Calu3 (cell line): ENCODE results near the gene DHDDS. TPM values are rescaled to one million over a fixed set of nuclear protein-coding genes. Genes with fewer than 3 reads are reported as not detected.
"Not testable (repeated sequence)": the region's sequence is repeated elsewhere in the genome, so short reads cannot be mapped to it uniquely, and the experiment has no call there.

Experiments
- Bru-seq: library from RNA; stranded (reverse); fragments of 400-500 nt; gene quantifications from one replicate; lab custom pipeline; 2021; lab: Mats Ljungman, UMichigan
- BruChase-seq, 2 experiments: library from RNA; stranded (reverse); fragments of 400-500 nt; gene quantifications; one replicate each; lab custom pipeline; 2021; lab: Mats Ljungman, UMichigan
- BruUV-seq: library from RNA; stranded (reverse); fragments of 400-500 nt; replicated peaks from 2 replicates; lab custom pipeline; 2021; lab: Mats Ljungman, UMichigan
- CTCF ChIA-PET: fragments of 300-600 bp; sonication (Branson Sonifier 250); formaldehyde crosslinking; loops from one replicate; lab custom pipeline; 2022; ENCODE audit warnings: antibody characterized with exemption; lab: Charles Lee
- DNase-seq: peaks from one replicate; pipeline ENCODE4 v3.0.0; 2022
- H3K27ac Mint-ChIP-seq: one replicate; pipeline ENCODE4 v1.8.0; 2022; ENCODE audit warnings: mixed read lengths; ENCODE audit not compliant: unreplicated experiment
- H3K27me3 Mint-ChIP-seq: one replicate; pipeline ENCODE4 v1.8.0; 2022; ENCODE audit warnings: mixed read lengths; ENCODE audit not compliant: unreplicated experiment
- H3K36me3 Mint-ChIP-seq: one replicate; pipeline ENCODE4 v1.8.0; 2022; ENCODE audit warnings: mild to moderate bottlenecking, moderate library complexity, mixed read lengths; ENCODE audit not compliant: insufficient read depth, unreplicated experiment
- H3K4me1 Mint-ChIP-seq: one replicate; pipeline ENCODE4 v1.8.0; 2022; ENCODE audit warnings: mild to moderate bottlenecking, low read depth, mixed read lengths; ENCODE audit not compliant: unreplicated experiment
- H3K4me3 Mint-ChIP-seq: one replicate; pipeline ENCODE4 v1.8.0; 2022; ENCODE audit warnings: mild to moderate bottlenecking, low read depth, moderate library complexity, mixed read lengths; ENCODE audit not compliant: unreplicated experiment
- H3K9me3 Mint-ChIP-seq: one replicate; pipeline ENCODE4 v1.8.0; 2022; ENCODE audit warnings: low read depth, mixed read lengths; ENCODE audit not compliant: unreplicated experiment
- intact Hi-C: fragments of 100-400 bp; cut with micrococcal nuclease; formaldehyde crosslinking; loops from one replicate; pipeline ENCODE4 v1.10.0; 2022; ENCODE audit not compliant: unreplicated experiment
- long read RNA-seq: library from polyadenylated mRNA; stranded (forward); transcript quantifications from one replicate; pipeline ENCODE4 v2.0.0, GENCODE V29; 2022
- total RNA-seq: library from RNA; stranded (reverse); gene quantifications from 2 replicates; pipeline ENCODE4 v1.2.3, GENCODE V29; 2022
- TF ChIP-seq, protein P1 (sequence below): fragments of 200-600 bp; IDR thresholded peaks from one replicate; pipeline ENCODE4 v1.8.0; 2022; ENCODE audit warnings: antibody characterized with exemption; ENCODE audit not compliant: unreplicated experiment

DHDDS gene
- total RNA-seq (32.8 and 42.8 TPM in 2 replicates), Bru-seq, nascent RNA (percentile 69 among the genes with signal in this experiment), BruChase-seq, experiment 1, labeled RNA remaining after a 6-hour chase (percentile 63 among the genes with signal in this experiment), BruChase-seq, experiment 2, labeled RNA remaining after a 2-hour chase (percentile 63 among the genes with signal in this experiment)
- long read RNA-seq, transcript DHDDS-201 (9 exons, 1,403 nt), result major isoform, 8 of 24 reads
- long read RNA-seq, partial matches to known transcripts, result 2 of 24 reads
- long read RNA-seq, other reads (novel, unspliced or antisense), result 10 of 24 reads

DNA sequence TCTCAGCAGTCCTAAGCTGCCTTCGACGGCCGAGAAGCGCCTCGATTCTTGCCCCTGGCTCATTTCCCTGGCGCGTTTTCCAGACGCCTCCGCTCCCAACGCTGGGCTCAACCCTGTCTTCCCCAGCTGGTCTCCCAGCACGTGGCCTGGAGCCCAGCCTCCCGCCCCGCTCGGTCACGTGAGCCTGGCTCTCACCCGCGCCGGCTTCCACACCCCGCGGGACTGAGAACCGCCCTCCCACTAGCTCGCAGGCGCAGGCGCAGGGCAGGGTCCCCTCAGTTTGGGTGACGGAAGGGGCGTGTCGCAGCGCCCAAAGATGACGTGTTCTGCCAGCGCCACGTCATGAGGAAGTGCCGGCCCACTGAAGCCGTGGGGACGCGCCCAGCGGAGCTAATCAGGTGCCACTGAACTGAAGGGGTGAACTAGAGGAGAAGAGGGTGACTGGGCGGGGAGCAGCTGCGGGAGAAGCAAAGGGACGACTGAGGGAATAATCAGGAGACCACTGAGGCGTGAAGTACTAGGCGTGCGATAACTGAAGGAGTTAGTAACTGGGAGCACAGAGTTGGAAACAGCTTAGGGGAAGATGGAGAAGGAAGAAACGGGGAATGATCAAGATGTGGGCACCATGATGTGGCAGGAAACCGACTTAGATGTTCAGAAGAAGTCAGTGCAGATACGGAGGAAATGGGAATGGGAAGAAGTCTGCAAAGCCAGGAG, at the start of gene DHDDS:
Gene DHDDS (plus strand): TSS at position 343 of the 717 bp plus-strand sequence. CDS start 625 bp downstream, outside the sequence.
- Mint-ChIP-seq H3K9me3 (no peaks in the 10 kb centered on the region), H3K4me3 (peak within 1 kb of the TSS; percentile 91)

GRCh38 chr1:26384076-26384475, 48.0 kb upstream of the DHDDS start:
- intact Hi-C loops, result no loop called here
- no peak for DNase-seq
- no peaks in the 10 kb centered on the region for H3K9me3 Mint-ChIP-seq
- H3K36me3 Mint-ChIP-seq, result no peaks in the 10 kb centered on the region
- no TSS peak for BruUV-seq
- peaks cover 7% of the 10 kb centered on the region for H3K27me3 Mint-ChIP-seq
- H3K4me3 Mint-ChIP-seq, result no peak overlapping the region
- CTCF ChIA-PET, result no interaction called here
- H3K4me1 Mint-ChIP-seq, result peaks cover 8% of the 10 kb centered on the region
- H3K27ac Mint-ChIP-seq, result no peak overlapping the region
- TF ChIP-seq, protein P1, sequence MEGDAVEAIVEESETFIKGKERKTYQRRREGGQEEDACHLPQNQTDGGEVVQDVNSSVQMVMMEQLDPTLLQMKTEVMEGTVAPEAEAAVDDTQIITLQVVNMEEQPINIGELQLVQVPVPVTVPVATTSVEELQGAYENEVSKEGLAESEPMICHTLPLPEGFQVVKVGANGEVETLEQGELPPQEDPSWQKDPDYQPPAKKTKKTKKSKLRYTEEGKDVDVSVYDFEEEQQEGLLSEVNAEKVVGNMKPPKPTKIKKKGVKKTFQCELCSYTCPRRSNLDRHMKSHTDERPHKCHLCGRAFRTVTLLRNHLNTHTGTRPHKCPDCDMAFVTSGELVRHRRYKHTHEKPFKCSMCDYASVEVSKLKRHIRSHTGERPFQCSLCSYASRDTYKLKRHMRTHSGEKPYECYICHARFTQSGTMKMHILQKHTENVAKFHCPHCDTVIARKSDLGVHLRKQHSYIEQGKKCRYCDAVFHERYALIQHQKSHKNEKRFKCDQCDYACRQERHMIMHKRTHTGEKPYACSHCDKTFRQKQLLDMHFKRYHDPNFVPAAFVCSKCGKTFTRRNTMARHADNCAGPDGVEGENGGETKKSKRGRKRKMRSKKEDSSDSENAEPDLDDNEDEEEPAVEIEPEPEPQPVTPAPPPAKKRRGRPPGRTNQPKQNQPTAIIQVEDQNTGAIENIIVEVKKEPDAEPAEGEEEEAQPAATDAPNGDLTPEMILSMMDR, result no peak

More for the DNA sequence above, at the start of gene DHDDS:
- no peaks in the 10 kb centered on the region for H3K27me3 Mint-ChIP-seq
- BruUV-seq, result no TSS peak
- H3K36me3 Mint-ChIP-seq, result peaks cover 18% of the 10 kb centered on the region
- no peaks in the 10 kb centered on the region for H3K4me1 Mint-ChIP-seq
- peak within 1 kb of the TSS; percentile 95 for H3K27ac Mint-ChIP-seq
- intact Hi-C loops, result no loop called here
- CTCF ChIA-PET, result interaction anchor here (0.8 to 1.1 kb wide), 4 partner anchors 15 to 255 kb away, joined by 3 to 5 read pairs (median 3); partner anchors contain the start of gene CNKSR1
- peak; percentile 95 for DNase-seq
- TF ChIP-seq, protein P1, result no peak

DNA sequence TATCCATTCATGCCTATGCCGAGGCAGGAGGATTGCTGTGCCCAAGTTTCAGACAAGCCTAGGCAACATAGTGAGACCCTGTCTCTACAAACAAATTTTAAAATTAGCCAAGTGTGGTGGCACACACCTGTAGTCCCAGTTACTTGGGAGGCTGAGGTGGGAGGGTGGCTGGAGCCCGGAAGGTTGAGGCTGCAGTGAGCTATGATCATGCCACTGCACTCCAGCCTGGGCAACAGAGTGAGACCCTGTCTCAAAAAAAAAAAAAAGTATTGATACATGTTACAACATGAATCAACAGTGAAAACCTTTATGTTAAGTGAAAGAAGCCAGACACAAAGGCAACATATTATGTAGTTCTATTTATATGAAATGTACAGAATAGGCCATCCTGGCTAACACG, 47.1 kb upstream of the DHDDS start:
- H3K9me3 Mint-ChIP-seq, BruUV-seq, H3K36me3 Mint-ChIP-seq, H3K27me3 Mint-ChIP-seq, H3K4me1 Mint-ChIP-seq, CTCF ChIA-PET, H3K27ac Mint-ChIP-seq, DNase-seq, H3K4me3 Mint-ChIP-seq, intact Hi-C loops: not testable (repeated sequence)

GRCh38 chr1:26387447-26387846, 44.7 kb upstream of the DHDDS start:
- Mint-ChIP-seq H3K4me1 (peaks cover 16% of the 10 kb centered on the region), H3K27me3 (peaks cover 23% of the 10 kb centered on the region), H3K27ac (no peak overlapping the region), H3K9me3 (no peaks in the 10 kb centered on the region), H3K36me3 (no peaks in the 10 kb centered on the region), H3K4me3 (no peak overlapping the region)
- BruUV-seq, result no TSS peak
- TF ChIP-seq, protein P1, result no peak
- intact Hi-C loops, result no loop called here
- CTCF ChIA-PET, result no interaction called here
- peak; percentile 62 for DNase-seq
